ENCODE data around the gene CORIN.
"Not testable (repeated sequence)": the region's sequence is repeated elsewhere in the genome, so short reads cannot be mapped to it uniquely, and the experiment has no call there.

Gene CORIN

DNA sequence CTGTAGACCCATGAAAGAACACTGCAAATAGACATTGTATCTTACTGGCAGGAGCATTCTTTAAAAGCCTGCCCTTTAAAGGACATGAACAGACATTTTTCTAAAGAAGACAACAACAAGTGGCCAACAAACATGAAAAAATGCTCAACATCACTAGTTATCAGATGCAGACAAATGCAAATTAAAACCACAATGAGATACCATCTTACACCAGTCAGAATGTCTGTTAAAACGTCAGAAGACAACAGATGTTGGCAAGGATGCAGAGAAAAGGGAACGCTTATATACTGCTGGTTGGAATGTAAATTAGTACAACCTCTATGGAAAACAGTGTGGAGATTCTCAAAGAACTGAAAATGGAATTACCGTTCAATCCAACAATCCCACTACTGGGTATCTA is 275.6 kb downstream of the CORIN start:
- no peak for DNase-seq (ENCODE audit: low spot score)

GRCh38 chr4:47561331-47561730 is 276.5 kb downstream of the CORIN start:
- DNase-seq (ENCODE audit: low spot score), result no peak

DNA sequence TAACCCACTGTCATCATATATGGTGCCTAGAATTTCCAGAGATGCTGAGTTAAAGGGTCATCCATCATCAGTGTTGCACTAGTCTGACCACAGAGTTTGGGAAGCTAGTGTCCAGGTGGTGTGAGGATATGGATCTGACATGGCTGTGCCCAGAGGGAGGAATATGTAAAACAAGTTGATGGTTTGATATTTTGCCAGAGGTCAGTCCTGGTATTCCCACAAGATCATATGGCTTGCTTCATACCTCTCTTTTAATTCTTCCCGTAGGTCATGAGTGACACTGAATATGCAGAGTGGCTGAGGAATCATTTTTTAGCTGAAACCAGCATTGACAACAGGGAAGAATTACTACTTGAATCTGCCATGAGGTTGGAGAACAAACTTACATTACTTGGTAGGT is 277.2 kb downstream of the CORIN start:
- DNase-seq (ENCODE audit: low spot score), result no peak

- DNase-seq (ENCODE audit: low spot score), result no peak
Measured at GRCh38 chr4:47557255-47557654, 280.6 kb downstream of the CORIN start.

DNA sequence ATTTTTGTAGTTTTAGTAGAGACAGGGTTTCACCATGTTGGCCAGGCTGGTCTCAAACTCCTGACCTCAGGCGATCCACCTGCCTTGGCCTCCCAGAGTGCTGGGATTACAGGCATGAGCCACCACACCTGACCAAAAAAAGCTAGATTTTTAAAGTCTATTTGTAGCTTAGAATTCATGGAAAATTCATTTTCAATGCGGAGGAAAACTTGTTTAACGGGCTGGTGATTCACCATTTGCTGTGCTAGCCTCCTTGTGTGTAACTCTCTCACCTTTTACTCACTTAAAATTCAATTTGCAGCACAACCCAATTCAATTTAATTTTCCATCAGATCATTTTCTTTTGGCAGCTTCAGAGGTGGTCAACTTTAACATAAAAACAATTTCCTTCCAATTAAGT is 281.9 kb downstream of the CORIN start:
- DNase-seq (ENCODE audit: low spot score), result not testable (repeated sequence)

DNA sequence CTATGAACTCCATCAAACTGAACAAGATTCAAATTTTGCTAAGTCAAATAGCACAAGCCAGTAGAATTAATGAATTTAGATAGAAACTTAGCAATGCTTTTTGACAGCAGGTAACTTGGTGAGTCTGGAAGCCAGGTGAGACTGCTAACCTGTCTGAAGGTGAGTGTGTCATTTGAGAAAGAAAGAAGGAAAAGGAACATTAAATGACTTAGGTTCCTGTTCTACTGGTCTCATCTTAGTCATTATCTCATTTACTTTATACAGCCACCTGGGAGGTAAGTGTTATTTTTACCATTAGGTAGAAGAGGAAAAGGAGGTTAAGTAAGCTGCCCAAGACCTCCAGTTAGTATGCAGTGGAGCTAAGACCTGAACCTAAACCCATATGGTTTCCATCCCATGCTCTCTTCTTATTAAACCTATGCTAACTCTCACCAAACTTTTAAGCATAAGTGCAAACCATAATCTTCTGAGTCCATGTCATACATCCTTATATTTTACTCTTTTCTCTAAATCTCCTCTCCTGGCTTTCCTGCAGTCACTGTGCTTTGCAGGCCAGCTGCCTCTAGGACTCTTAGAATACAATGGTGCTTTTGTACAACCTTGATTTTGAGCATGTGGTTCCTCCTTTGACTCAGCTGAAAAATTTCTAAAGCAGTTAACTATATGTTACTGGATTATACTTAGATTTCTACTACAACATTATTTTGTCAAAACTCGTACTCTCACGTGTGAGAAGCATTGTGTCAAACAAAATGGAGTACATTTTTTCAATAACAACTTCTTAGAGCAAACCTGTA is 284.3 kb downstream of the CORIN start:
- no peak for DNase-seq (ENCODE audit: low spot score)

DNA sequence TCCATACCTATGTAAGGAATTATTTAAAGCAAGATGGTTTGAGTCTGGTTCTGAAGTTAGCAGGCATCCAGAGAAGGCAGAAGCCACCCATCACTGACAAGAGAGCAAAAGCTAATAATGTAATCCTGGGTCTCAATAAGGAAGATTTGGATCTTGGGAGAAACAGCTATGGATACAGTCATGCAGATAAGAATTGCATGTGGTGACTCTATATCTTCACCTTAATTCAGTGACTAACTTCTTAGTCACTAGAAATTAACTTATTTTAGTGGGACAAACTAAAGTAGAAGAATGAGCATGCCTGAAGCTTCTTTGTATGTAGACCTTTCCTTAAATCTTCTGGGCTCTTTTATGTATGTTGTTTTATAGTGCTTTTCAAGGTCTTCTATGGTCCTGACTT is 286.2 kb downstream of the CORIN start:
- DNase-seq (ENCODE audit: low spot score), result peak; percentile 38

DNA sequence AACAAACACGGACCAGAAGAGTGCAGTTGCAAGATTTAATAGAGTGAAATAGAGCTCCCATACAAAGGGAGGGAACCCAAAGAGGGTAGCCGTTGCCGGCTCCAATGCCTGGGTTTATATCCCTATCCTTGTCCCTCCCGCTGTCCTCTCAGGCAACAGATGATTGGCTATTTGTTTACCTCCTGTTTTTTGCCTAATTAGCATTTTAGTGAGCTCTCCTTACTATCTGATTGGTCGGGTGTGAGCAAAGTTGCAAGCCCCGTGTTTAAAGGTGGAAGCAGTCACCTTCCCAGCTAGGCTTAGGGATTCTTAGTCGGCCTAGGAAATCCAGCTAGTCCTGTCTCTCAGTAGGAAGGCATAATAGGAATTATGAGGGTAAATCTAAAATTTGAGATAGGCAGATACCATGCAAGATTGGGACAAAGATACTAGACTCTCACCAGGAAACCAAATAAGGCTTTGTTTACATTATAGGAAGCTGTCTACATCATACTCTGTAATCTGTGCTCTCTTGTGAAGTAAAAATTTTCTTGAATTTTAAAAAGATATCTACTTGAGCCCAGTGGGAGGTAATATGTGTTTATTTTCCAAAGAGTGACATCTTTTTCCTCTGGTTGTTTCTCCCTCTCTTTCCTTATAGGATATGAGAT is 286.8 kb downstream of the CORIN start:
- no peak for DNase-seq (ENCODE audit: low spot score)

DNA sequence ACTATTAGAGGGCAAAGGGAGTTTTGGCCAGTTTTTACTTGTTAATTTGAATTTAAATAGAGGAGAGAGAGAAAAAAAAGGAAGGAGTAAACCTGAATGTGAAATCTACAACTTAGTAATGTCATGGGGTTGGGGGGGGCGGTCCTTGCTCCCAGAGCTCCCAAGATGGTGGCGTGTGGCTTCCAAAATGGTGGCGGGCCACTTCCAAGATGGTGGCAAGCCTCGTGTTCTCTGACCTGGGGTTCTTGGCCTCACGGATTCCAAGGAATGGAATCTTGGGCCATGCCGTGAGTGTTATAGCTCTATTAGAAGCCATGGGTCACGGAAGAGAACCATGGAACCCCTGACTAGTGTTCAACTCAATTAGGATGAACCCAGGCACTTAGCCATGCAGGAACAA is 287.5 kb downstream of the CORIN start:
- DNase-seq (ENCODE audit: low spot score), result not testable (repeated sequence)
